ENCODE measurements around the gene FOXR1.

DNA sequence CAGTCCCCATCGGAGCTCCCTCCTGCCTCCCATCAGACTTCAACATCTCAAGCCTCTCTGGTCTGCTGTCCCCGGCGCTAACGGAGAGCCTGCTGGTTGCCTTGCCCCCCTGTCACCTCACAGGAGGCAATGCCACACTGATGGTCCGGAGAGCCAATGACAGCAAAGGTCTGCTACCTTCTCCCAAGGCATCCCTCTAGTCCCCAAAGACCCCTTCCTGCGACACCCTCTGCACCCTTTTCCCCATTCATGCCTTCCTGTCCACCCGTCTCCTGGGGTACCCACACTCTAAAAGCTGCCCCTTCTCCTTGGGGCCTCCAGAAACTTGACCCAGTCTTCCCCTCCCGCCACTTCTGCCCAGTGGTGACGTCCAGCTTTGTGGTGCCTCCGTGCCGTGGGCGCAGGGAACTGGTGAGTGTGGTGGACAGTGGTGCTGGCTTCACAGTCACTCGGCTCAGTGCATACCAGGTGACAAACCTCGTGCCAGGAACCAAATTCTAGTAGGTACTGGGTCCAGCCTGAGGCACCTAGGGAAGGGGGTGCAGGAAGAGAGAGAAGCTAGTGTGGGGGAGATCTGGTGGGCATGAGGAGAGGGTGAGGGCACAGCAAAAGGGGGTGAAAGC is 14.6 kb upstream of the FOXR1 start:
- TF ChIP-seq, protein P1, sequence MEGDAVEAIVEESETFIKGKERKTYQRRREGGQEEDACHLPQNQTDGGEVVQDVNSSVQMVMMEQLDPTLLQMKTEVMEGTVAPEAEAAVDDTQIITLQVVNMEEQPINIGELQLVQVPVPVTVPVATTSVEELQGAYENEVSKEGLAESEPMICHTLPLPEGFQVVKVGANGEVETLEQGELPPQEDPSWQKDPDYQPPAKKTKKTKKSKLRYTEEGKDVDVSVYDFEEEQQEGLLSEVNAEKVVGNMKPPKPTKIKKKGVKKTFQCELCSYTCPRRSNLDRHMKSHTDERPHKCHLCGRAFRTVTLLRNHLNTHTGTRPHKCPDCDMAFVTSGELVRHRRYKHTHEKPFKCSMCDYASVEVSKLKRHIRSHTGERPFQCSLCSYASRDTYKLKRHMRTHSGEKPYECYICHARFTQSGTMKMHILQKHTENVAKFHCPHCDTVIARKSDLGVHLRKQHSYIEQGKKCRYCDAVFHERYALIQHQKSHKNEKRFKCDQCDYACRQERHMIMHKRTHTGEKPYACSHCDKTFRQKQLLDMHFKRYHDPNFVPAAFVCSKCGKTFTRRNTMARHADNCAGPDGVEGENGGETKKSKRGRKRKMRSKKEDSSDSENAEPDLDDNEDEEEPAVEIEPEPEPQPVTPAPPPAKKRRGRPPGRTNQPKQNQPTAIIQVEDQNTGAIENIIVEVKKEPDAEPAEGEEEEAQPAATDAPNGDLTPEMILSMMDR (IDR thresholded peaks at IDR 0.05; ENCODE audit: insufficient read depth, low read depth, low read length), result no peak
- no peak for TF ChIP-seq EZH2 (IDR thresholded peaks at IDR 0.05; ENCODE audit: insufficient read depth, low read length)
